GM13977 (cell line): ENCODE measurements around the gene APPL1.

ENCODE experiments used
- DNase-seq: peaks from one replicate; pipeline ENCODE4 v3.0.0; 2012; ENCODE audit warnings: low spot score
- in situ Hi-C: fragments of 300-500 bp; cut with MboI; formaldehyde crosslinking; loops from one replicate; pipeline ENCODE4 v1.12.0; 2022; ENCODE audit warnings: low sequenced_read_pairs, low pct_unique_long_range_greater_than_20kb, mixed read lengths, inconsistent platforms; ENCODE audit not compliant: unreplicated experiment
- TF ChIP-seq, protein P1 (sequence below): IDR thresholded peaks from 2 replicates; pipeline ENCODE4 v1.5.1; 2012; ENCODE audit warnings: mild to moderate bottlenecking, control low read depth; ENCODE audit not compliant: insufficient read depth; ENCODE audit errors: extremely low read depth, missing control alignments

Gene APPL1

DNA sequence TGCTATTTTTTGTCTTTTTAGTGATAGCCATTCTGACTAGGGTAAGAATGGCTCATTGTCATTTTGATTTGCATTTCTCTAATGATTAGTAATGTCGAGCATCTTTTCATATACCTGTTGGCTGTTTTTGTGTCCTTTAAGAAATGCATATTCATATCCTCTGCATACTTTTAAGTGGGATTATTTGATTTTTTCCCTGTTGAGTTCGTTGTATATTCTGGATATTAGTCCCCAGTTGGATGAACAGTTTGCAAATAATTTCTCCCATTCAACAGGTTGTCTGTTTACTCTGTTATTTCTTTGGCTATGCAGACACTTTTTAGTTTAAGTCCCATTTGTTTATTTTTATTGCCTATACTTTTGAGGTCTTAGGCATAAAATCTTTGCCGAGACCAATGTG is 34.4 kb downstream of the APPL1 start:
- in situ Hi-C loops = no loop called here
- DNase-seq = no peak
- TF ChIP-seq, protein P1, sequence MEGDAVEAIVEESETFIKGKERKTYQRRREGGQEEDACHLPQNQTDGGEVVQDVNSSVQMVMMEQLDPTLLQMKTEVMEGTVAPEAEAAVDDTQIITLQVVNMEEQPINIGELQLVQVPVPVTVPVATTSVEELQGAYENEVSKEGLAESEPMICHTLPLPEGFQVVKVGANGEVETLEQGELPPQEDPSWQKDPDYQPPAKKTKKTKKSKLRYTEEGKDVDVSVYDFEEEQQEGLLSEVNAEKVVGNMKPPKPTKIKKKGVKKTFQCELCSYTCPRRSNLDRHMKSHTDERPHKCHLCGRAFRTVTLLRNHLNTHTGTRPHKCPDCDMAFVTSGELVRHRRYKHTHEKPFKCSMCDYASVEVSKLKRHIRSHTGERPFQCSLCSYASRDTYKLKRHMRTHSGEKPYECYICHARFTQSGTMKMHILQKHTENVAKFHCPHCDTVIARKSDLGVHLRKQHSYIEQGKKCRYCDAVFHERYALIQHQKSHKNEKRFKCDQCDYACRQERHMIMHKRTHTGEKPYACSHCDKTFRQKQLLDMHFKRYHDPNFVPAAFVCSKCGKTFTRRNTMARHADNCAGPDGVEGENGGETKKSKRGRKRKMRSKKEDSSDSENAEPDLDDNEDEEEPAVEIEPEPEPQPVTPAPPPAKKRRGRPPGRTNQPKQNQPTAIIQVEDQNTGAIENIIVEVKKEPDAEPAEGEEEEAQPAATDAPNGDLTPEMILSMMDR = no peak

DNA sequence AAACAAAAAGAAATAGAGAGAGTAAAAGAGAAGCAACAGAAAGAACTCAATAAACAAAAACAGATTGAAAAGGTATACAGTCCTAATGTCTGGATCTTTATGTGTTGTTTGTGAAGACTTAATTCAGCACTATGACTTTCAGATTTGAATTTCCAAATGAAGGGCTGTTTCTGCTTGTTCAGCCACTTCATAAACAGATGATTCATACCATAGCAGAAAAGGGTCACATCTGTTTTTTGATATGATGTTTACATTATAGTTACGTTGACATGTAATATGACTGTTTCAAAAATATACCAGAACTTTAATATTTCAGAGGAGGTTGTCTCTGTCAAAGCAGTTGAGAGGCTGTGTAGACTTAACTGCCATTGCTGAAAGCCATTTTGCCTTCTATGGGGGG is 40.9 kb downstream of the APPL1 start:
- in situ Hi-C loops = no loop called here
- DNase-seq = no peak
- TF ChIP-seq, protein P1 = no peak

DNA sequence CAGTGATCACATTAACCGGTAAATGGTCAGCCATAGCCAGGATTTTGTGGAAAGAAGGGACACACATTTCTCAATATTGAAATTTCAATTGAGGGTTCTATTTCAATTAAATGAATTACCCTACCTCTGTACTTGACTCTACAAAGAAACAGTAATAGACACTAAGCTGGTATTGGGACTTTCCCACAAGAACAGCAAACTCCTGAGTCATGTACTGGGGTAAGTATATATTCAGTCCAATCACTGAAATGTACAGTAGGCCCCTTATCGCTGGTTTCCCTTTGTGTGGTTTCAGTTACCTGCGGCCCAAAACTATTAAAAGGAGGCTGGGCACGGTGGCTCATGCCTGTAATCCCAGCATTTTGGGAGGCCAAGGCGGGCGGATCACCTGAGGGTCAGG is 47.3 kb downstream of the APPL1 start:
- TF ChIP-seq, protein P1 = no peak
- no peak for DNase-seq
- in situ Hi-C loops = no loop called here

DNA sequence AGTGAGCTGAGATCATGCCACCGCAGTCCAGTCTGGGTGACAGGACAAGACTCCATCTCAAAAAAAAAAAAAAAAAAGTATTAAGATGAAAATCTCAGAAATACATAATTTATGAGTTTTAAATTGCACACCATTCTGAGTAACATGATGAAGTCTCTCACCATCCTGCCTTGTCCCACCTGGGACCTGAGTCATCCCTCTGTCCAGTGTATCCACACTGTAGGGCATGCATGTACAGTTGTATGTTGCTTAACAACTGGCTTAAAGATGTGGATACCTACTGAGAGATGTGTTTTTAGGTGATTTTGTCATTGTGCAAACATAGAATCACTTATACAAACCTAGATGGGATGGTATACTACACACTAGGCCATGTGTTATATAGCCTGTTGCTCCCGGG is 47.9 kb downstream of the APPL1 start:
- no peak for DNase-seq
- TF ChIP-seq, protein P1 = no peak
- in situ Hi-C loops = no loop called here

DNA sequence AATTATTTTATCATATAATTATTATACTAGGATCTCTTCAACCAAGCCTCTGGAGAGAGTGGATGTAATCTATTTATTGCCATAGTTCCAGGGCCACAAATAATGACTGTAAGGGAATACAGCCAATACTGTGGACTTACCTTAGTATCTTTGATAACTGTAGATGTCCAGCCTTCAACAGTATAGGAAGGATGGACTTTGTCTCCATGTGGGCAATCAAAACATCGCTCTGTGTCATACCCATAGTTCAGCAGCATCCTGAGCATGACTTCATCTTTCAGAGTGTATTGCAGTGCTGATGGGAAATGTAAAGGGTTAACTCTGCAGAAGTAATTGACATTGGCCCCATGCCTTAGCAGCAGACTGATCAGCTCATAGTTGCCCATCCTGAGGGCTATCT is 50.7 kb downstream of the APPL1 start:
- TF ChIP-seq, protein P1 = no peak
- DNase-seq = no peak
- in situ Hi-C loops = no loop called here

DNA sequence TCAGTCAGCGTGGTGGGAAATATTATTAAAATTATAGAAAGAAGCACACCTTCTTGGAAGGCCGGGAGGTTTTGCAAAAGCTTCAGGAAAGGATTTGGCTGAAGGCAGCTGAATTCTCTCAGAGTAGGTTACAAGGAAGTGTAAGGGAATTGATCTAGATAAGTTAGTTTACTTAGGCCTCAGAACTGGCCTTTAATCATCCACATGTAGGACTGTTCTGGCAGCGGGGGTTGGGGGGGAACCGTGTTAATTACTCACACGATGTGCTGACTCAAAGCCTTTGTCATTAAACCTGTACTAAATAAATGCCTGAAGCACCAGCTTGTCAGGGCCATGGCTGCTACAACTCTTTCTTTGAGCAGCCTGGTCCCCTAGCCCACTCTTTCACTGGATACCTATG is 52.2 kb downstream of the APPL1 start:
- in situ Hi-C loops = no loop called here

More for the DNA sequence above, 52.2 kb downstream of the APPL1 start:
- TF ChIP-seq, protein P1 = no peak
- DNase-seq = no peak
